Activated CD4-positive, alpha-beta T cell treated with anti-CD3 and anti-CD28 coated beads for 4 hours (primary cell): Measurements from ENCODE around the gene TPSB2.
"Not testable (repeated sequence)": the region's sequence is repeated elsewhere in the genome, so short reads cannot be mapped to it uniquely, and the experiment has no call there.

ENCODE experiments used
- DNase-seq, 2 donors: peaks; one replicate each; pipeline ENCODE4 v3.0.0-alpha.2; 2020

Gene TPSB2

GRCh38 chr16:1199347-1200013 lies 30.5 kb downstream of the TPSB2 start:
- DNase-seq = no peak

- DNase-seq = not testable (repeated sequence)
Observed at GRCh38 chr16:1198671-1199346, 31.2 kb downstream of the TPSB2 start.

DNA sequence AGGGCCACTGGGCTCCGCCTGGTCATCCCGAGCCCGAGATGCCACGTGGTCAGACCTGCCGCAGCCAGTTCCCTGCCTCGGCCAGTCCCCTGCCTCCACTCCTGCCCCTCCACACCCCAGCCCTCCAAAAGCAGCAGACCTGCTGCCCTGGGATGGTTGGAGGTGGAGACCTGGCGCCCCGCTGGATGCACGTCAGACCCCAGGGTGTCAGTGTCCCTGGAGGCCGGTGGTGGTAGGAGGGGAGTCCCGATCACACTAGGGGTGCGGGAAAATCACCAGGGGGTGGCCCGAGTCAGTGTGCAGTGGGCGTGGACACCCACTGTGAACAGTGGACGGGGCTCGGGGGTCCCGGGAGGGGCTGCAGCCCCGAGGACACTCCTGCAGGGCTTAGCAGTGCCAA lies 31.8 kb downstream of the TPSB2 start:
- DNase-seq = no peak

DNA sequence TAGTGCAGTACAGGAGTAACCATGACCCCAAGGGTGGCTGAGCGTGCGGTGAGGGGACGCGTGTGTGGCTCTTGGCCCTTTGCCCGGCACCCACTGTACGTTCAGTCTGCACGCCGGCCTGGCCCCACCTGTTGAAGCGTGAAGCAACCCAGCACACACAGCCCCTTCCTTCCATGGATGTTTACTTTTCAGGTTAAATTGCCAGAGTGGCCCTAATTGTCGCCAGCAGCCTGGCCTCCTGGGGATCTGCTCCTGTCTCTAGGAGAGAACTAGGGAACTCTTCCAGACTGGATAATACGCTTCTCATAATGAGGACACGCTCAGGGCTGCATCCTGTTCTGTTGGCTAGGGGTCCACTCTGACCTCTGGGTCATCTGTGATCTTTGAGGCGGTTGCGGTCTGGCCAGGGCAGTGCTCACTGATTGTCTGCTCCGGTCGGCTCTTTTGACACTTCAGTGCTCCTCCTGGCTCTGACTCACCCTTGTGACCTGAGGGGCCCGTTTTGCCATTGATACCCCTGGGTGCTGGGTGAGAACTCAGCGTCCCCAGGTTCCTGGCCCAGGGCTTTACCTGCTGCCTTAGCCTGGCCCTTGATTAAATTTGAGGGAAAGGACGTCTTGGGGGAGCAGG lies 32.6 kb downstream of the TPSB2 start:
- no peak for DNase-seq

DNA sequence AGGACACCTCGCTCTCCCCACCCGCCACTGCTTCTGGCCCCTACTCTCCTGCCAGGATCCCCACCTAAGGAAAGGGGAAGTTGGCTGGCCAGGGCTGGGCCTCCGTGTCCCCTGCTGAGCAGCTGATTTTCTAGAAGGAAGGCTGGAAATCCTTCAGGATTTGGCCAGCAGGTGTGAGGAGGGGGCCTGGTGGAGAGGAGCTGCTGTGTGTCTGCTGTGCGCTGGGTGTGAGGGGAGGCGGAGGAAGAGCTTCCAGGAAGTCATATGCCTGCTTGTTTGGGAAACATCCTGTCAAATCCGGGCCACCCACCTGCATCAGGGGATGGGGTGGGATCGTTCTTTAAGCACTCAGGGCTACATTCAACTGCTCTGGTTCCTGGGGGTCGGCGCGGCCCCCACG lies 33.5 kb downstream of the TPSB2 start:
- no peak for DNase-seq

DNA sequence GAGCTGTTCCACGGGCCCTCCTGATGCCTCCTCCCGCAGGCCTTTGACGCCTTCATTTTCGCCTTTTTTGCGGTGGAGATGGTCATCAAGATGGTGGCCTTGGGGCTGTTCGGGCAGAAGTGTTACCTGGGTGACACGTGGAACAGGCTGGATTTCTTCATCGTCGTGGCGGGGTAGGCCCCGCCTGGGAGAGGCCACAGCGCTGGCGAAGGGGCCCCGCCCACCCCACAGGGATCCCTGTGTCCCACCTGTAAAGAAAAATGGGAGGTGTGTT lies 34.7 kb downstream of the TPSB2 start:
- DNase-seq = no peak

GRCh38 chr16:1194665-1195392 lies 35.2 kb downstream of the TPSB2 start:
- no peak for DNase-seq

GRCh38 chr16:1193825-1194581 lies 36.0 kb downstream of the TPSB2 start:
- no peak for DNase-seq

GRCh38 chr16:1193143-1193824 lies 36.7 kb downstream of the TPSB2 start:
- DNase-seq = no peak

- DNase-seq = no peak
Observed at GRCh38 chr16:1192384-1193073, 37.5 kb downstream of the TPSB2 start.

DNA sequence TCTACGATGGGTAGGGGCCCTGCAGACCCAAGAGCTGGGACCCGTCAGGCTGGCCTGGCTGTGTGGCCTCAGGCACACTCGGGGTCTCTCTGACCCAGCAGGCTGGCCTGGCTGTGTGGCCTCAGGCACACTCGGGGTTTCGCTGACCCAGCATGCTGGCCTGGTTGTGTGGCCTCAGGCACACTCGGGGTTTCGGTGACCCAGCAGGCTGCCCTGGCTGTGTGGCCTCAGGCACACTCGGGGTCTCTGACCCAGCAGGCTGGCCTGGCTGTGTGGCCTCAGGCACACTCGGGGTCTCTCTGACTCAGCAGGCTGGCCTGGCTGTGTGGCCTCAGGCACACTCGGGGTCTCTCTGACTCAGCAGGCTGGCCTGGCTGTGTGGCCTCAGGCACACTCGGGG lies 39.2 kb downstream of the TPSB2 start:
- DNase-seq = not testable (repeated sequence)

- DNase-seq = no peak
Observed at GRCh38 chr16:1189455-1189854, 40.5 kb downstream of the TPSB2 start.

GRCh38 chr16:1188432-1189189 lies 41.4 kb downstream of the TPSB2 start:
- DNase-seq = peak; percentile 20 to 34

DNA sequence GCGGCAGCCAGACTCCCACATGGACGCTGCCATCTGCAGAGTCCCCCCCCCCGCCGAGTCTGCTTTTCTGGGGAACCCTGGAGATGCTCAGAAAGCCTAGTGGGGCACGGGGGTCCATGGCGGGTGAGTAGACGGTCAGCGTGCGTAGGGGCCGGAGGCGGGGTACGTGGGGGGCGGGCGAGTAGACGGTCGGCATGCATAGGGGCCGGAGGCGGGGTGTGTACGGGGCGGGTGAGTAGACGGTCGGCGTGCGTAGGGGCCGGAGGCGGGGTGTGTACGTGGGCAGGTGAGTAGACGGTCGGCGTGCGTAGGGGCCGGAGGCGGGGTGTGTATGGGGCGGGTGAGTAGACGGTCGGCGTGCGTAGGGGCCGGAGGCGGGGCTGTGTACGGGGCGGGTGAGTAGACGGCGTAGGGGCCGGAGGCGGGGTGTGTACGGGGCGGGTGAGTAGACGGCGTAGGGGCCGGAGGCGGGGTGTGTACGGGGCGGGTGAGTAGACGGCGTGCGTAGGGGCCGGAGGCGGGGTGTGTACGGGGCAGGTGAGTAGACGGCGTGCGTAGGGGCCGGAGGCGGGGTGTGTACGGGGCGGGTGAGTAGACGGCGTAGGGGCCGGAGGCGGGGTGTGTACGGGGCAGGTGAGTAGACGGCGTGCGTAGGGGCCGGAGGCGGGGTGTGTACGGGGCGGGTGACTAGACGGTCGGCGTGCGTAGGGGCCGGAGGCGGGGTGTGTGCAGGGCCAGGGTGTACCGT lies 44.4 kb downstream of the TPSB2 start:
- not testable (repeated sequence) for DNase-seq

DNA sequence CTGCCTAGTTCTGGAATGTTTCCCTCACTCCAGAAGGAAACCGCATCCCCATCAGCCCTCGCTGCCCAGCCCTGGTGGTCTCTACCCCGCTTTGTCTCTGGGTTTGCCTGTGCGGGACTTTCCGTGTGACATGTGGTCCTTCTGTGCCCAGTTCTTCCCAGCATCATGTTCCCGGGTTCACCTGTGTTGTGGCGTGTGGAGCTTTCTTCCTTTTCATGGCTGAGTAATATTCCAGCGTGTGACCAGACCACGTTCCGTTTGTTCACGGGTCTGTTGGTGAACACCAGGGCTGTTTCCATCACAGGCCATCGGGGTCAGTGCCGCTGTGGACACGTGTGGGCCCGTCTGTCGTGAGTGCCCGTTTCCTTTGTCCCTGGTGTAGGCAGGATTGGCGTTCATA lies 45.0 kb downstream of the TPSB2 start:
- DNase-seq = no peak

- DNase-seq = no peak
Observed at GRCh38 chr16:1184156-1184868, 45.7 kb downstream of the TPSB2 start.

DNA sequence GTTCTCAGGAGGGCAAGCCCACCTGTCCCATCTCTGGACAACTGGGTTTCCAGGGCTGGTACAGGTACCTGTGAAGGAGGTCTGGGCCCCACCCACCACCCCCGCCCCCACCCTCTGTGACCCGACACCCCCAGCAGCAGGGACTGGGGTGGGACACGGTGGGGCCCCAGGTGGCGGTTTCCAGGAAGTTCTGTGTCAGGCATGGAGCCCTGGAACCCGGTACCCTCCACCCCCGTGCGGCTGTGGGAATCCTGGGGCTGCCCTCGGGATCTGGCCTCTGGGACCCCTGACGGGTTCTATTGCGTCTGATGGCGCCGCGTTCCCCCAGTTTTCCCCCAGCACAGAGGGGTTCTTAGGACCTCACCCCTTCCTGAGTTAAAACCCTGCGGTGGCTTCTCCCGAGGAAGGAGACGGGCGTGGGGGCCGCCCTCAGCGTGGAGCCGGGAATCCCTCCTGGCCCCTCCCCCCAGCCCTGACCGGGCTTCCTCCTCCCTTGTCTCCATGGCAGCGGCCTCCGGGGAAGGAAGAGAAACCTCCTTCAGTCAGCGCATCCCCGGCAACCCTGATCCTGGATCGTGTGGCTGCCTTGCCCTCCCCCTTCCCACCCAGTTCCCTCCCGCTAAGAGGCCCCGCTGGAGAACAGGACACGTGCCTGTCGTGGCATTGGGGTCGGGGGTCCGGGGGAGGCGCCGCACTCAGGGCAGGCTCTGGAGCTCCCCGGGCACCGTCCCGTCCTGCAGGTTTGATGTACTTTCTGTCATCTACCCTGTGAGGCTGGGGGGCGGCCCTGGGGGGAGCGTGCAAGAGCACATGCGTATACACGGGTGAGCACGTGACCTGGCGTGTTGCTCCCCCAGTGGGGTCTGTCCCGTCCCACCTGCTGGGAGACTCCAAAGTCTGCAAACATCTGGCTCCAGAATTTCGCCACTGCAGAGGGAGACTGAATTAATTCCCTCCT lies 46.8 kb downstream of the TPSB2 start:
- DNase-seq = no peak

- DNase-seq = no peak
Observed at GRCh38 chr16:1182316-1182671, 47.7 kb downstream of the TPSB2 start.
